GM18951 (cell line): ENCODE data around the gene DHRS7B.
"Not testable (repeated sequence)": the region's sequence is repeated elsewhere in the genome, so short reads cannot be mapped to it uniquely, and the experiment has no call there.

Source experiments
- POLR2A ChIP-seq: IDR thresholded peaks from 4 replicates; pipeline ENCODE4 v1.6.1; 2011; ENCODE audit warnings: mild to moderate bottlenecking; ENCODE audit not compliant: insufficient read length, insufficient read depth; ENCODE audit errors: extremely low read depth
- in situ Hi-C: fragments of 300-500 bp; cut with MboI; formaldehyde crosslinking; loops from one replicate; pipeline ENCODE4 v1.12.0; 2022; ENCODE audit warnings: low sequenced_read_pairs, mixed read lengths, inconsistent platforms; ENCODE audit not compliant: unreplicated experiment

Gene DHRS7B

GRCh38 chr17:21119919-21120249 is 6.9 kb upstream of the DHRS7B start:
- in situ Hi-C loops, result loop anchor here (25.0 kb wide), 1 partner anchor 392 kb away; no protein-coding TSS in a partner anchor
- no peak for TF ChIP-seq POLR2A

GRCh38 chr17:21124086-21124485 is 2.7 kb upstream of the DHRS7B start:
- in situ Hi-C loops, result loop anchor here (25.0 kb wide), 1 partner anchor 388 kb away; no protein-coding TSS in a partner anchor
- TF ChIP-seq POLR2A, result no peak

GRCh38 chr17:21124517-21124916 is 2.2 kb upstream of the DHRS7B start:
- in situ Hi-C loops, result loop anchor here (25.0 kb wide), 1 partner anchor 388 kb away; no protein-coding TSS in a partner anchor

GRCh38 chr17:21125862-21126261 is 902 bp upstream of the DHRS7B start:
- in situ Hi-C loops, result no loop called here
- TF ChIP-seq POLR2A, result no peak

- no peak for TF ChIP-seq POLR2A
- in situ Hi-C loops, result no loop called here
Measured at GRCh38 chr17:21127509-21128077, 829 bp downstream of the DHRS7B start.

GRCh38 chr17:21129023-21129681 is 2.4 kb downstream of the DHRS7B start:
- no peak for TF ChIP-seq POLR2A
- in situ Hi-C loops, result no loop called here

- no peak for TF ChIP-seq POLR2A
- in situ Hi-C loops, result no loop called here
Measured at GRCh38 chr17:21131137-21131536, 4.4 kb downstream of the DHRS7B start.

- TF ChIP-seq POLR2A, result no peak
- in situ Hi-C loops, result no loop called here
Measured at GRCh38 chr17:21132428-21132827, 5.7 kb downstream of the DHRS7B start.

GRCh38 chr17:21134559-21134958 is 7.8 kb downstream of the DHRS7B start:
- in situ Hi-C loops, result no loop called here
- TF ChIP-seq POLR2A, result no peak

GRCh38 chr17:21140911-21141310 is 14.1 kb downstream of the DHRS7B start:
- in situ Hi-C loops, result no loop called here

GRCh38 chr17:21141331-21141730 is 14.6 kb downstream of the DHRS7B start:
- in situ Hi-C loops, result no loop called here
- no peak for TF ChIP-seq POLR2A

More at GRCh38 chr17:21140911-21141310, 14.1 kb downstream of the DHRS7B start:
- no peak for TF ChIP-seq POLR2A

- in situ Hi-C loops, result not testable (repeated sequence)
Measured at GRCh38 chr17:21142065-21142464, 15.3 kb downstream of the DHRS7B start.

GRCh38 chr17:21143695-21144094 is 16.9 kb downstream of the DHRS7B start:
- in situ Hi-C loops, result no loop called here
- no peak for TF ChIP-seq POLR2A

- in situ Hi-C loops, result not testable (repeated sequence)
Measured at GRCh38 chr17:21144299-21144698, 17.5 kb downstream of the DHRS7B start.
